HG03520 (cell line): ENCODE results near the gene RPL9.
A peak's percentile ranks its signal among the peaks of the same experiment; 100 is the strongest.
"Not testable (repeated sequence)": the region's sequence is repeated elsewhere in the genome, so short reads cannot be mapped to it uniquely, and the experiment has no call there.

Source experiments
- ATAC-seq: cut with Tn5 transposase; IDR thresholded peaks from one replicate; pipeline ENCODE4 v1.9.1; 2021; ENCODE audit warnings: mild to moderate bottlenecking, moderate library complexity; ENCODE audit not compliant: unreplicated experiment

RPL9 gene

DNA sequence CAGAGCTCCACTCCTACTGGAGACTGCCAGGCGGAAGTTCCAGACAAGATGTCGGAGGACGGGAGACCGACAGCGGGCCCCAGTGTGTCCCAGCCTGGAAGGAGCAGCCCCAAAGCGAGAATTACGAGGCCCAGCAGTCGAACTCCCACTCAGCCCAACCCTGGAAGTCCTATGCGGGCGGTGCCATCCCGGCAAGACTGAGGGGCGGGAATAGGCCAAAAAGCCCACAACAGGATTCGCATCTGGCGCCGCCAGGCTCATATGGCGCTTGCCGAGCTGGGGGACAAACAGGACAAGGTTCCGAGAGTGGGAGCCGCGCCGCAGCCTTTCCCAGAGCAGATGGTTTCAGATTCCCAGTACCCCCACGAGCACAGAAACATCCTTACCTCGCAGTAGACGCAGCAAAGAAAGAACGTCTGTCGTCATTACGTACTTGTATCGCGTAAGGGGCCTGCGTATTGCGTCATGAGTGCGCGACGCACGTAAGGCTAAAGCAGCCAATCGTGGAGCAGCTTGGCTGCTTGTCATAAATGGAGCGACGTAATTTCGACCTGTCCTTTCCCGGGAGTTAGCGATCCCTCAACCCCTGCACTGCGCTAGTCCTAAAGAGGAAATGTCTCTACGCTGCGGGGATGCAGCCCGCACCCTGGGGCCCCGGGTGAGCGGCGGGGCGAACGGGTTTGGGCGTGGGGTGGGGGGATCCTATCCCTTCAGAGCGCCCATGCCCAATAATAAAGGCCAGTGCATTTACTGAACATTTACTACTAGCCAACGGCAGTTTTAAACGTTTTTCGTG is at the start of gene RPL9, which contains the start of gene LIAS:
TSS of gene RPL9 (minus strand) at position 418 of the 796 bp plus-strand sequence. CDS start 483 bp downstream, outside the sequence.
TSS of gene LIAS (plus strand) at position 552 of the 796 bp plus-strand sequence. CDS start at position 614, 62 bp downstream.
- peak; percentile 86 for ATAC-seq

DNA sequence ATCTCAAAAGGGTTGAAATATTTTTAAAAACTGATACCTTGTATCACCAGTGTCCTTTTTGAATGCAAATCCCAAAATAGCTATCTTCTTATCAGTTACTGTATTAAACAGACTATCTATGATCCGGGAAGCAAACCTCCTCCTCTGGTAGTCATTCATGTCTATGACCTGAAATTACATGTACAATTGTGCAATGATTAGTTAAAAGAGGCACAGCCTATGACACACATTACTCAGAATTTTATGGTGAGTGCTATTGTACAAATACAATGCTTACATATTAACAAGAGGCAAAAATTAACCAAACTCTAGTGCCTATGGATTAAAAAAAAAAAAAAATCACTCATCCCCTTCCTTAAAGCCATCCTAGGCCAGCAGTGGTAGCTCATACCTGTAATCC is 46.9 kb upstream of the RPL9 start:
- ATAC-seq = no peak

DNA sequence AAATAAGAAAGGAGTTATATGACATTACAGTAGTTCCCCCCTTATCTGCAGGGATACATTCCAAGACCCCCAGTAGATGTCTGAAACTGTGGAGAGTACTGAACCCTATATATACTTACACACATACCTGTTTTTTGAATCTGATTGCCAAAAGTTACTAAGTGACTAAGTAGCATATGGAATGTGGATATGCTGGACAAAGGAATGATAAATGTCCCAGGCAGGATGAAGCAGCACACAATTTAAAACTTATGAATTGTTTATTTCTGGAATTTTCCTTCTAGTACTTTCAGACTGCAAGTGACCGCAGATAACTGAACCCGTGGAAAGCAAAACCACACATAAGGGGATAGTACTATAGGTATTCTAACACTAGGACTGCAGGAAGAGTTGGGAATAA is 45.8 kb upstream of the RPL9 start:
- ATAC-seq = no peak

DNA sequence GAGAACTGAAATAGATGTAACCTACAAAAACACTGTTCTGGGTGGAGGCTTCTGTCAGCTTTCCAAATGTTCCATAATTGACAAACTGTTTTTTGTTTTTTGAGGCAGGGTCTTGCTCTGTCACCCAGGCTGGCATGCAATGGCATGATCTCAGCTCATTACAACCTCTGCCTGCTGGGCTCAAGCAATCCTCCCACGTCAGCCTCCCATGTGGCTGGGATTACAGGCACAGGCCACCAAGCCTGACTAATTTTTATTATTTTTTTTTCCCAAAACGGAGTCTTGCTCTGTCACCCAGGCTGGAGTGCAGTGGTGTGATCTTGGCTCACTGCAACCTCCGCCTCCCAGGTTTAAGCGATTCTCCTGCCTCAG is 43.9 kb upstream of the RPL9 start:
- not testable (repeated sequence) for ATAC-seq

DNA sequence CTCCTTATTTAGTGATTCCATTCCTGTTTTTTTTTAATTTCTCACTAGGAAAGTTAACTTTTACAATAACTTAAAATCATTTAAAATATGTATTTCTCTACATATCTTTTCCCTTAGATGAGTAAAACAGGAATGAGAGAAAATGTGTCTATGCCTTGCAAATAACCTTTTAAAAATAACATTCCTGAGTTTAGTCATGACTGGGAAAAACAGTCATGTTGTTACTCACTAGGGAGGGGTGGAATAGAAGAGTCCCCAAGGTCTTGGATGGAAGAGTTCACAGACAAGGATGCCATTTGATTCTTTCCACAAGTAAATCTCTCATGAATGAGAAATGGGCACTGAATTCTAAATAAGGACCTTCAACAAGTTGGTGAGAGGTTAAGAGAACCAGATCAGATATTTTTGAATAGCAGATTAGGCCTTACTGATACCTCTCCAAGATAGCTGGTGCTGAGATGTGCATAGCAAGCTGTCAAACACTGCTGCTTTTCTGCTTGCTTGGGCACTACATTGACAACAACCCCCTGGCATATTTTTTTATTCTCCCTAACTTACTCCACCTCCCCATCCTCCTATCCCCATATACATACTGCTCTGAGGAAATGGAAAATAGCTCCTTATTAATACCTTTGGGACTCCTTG is 43.4 kb upstream of the RPL9 start:
- ATAC-seq = no peak

DNA sequence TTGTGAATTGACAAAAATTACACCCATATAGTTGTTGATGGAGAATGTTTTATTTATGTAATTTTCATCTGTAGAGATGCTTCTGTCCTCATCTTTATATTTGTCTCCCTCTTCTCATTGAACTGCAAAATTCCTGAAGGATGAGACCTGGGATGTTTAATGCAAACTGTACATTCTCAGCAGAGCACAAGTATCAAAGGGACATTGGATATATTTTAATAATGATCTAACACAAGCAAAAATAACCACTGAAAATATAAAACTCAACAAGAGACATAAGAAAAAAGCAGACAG is 40.0 kb upstream of the RPL9 start:
- no peak for ATAC-seq

DNA sequence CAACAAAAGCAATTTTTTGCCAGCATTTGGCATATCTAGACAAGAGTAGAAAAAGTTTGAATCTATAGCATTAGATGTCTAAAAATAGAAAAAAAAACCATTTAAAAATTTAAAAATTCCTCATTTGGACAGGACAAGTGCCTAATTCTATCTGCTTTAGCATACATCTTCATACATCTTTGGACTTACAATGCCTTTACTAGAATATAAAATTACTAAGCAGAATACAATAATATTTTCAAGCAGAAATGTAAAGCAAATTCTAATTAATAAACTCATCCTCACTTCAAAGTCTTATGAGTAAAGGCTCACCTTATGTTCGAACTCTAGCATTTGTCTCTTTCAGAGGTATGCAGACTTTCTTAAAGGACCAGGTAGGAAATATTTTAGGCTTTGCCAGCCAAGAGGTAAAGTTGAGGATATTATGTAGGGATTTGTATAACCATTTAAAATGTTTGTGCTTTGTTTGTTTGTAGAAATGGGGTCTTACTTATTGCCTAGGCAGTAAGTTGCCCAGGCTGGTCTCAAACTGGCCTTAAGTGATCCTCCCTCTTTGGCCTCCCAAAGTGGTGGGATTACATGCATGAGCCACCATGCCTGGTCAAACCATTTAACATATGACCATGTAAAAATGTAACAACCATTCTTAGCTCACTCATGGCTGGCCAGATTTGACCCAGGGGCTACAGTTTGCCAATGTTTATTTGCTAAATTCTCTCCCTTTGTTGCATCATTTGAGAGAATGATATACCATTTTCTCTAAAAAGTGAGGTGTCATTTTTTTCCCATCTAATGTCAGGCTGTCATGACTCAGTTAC is 39.4 kb upstream of the RPL9 start:
- ATAC-seq = no peak

DNA sequence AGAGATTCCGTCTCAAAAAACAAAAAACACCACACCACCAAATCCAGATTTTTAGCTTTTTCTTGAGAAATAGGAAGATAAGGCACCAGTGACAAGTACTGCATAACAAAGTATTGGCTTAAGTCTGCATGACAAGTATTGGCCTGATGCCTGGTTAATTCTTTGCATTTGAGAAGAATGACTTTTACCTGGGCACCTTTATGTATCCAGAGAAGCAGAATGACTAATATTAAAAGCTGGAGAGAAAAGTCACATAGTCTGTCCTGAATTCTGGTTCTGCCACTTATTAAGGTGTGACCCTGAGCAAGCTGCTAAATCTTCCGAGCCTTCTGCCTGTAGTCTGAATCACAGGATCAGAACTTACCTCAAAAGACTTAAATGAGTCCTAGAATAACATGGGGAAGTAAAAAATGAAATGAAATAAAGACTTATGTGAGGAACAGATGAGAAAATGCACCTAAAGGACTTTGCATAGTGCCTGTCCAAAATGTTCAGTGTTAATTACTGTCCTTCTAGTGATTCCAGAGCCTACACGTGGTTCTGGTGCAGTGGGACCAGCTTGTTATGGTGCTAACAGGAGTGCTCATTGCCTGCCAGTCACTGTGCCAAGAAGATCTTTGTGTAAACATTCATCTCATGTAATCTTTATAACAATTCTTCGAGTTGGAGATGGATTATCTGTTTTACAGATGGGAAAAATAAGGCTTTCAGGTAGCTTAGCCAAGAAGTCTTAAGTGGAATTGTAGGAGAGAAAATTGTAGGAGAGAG is 36.9 kb upstream of the RPL9 start:
- ATAC-seq = no peak

DNA sequence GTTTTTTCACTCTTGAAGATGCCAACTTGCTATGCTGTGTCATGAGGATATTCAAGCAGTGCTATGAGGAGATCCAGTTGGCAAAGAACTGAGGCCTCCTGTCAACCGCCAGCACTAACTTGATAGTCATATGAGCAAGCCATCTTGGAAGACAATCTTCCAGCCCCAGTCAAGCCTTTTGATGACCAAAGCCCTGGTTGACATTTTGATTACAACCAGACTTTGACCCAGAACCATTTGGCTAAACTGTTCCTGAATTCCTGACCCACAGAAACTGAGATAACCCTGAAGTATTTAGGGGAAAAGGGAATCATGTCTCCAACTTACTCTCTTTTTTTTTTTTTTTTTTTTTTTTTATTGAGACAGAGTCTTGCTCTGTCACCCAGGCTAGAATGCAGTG is 35.6 kb upstream of the RPL9 start:
- ATAC-seq = no peak

DNA sequence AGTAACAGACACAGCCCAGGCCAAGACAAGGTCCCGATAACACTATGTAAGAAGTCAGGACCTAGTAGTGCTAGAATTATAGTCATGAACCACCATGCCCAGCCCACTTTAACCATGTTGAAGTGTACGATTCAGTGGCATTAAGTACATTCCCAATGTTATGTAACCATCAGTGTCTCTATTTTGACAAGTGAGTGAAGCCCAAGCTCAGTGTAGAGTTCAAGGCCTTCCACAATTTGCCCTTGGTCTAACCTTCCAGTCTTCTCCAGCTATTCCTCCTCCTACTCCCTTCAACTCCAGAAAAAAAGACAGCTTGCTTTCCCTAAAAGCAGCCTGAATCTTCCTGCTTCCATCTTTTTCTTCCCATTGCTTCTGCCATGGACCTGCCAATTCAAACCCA is 31.6 kb upstream of the RPL9 start:
- ATAC-seq = no peak

DNA sequence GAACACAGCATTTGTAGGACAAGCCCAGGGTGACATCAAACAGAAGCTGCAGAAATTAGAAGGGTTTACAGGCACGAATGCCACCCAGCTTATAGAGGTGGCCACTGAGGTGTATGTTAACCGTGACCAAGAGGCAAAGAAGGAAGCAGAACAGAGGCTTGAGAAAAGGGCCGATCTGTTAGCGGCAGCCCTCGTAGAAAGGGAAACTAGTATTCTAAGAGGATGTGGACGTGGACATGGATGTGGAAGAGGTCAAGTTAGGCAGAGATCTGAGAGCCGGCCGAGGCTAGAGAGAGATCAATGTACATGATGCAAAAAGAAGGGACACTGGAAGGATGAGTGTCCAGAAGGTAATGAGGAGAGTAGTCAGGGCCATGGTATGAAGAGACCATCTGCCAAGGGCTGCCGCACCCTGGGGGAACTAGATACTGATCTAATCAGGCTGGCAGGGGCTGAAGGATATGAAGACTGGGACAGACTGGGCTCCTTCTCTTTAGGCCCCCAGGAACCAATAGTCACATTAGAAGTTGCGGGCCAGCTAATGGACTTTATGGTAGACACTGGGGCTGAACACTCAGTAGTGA is 27.6 kb upstream of the RPL9 start:
- ATAC-seq = no peak

DNA sequence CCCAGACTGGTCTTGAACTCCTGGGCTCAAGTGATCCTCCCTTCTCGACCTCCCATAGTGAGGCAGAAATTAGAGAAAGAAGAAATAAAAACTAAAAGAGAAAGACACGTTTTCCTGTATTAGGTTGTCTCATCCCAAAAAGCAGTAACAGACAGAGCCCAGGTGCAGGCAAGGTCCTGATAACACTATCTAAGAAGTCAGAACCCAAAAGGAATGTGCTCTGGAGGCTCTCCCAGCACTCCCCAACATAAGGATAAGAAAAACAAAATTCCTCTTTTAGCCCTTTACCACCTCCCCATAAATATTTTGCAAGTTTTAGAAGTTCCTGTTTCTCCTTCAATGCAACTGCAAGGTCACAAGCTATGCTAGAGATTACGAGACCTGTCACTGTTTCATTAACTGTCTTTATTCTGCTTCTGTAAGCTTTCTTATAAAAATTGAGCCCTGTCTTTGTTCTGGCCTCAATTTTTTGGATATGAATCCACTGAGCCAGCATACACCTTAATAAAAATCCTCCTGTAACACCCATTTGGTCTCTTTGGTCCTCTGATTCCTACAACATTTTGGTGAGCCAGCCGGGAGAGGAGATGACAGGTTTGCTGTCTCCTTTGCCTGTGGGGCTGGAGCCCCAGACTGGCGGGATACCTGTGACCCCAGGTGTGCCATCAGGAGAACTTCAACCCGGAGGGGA is 26.0 kb upstream of the RPL9 start:
- ATAC-seq = no peak

DNA sequence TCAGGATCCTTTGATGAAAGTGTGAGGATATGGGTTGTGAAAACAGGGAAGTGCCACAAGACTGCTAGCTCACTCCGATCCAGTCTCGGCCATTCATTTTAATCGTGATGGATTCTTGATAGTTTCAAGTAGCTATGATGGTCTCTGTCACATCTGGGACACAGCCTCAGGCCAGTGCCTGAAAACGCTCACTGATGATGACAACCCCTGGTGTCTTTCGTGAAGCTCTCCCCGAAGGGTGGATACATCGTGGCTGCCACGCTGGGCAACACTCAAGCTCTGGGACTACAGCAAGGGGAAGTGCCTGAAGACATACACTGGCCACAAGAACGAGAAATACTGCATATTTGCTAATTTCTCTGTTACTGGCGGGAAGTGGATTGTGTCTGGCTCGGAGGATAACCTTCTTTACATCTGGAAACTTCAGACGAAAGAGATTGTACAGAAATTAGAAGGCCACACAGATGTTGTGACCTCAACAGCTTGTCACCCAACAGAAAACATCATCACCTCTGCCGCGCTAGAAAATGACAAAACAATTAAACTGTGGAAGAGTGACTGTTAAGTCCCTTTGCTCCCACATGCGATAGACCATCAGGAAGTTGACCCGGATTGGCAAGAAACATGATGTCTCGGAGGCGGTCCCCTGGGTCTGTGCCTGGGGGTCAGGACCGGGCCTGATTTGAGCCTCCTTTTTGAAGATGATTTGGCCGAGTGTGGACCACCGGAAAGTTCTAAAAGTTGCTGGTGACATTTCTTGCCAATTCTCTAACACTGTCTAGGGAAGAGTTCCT is 22.4 kb upstream of the RPL9 start:
- ATAC-seq = no peak

DNA sequence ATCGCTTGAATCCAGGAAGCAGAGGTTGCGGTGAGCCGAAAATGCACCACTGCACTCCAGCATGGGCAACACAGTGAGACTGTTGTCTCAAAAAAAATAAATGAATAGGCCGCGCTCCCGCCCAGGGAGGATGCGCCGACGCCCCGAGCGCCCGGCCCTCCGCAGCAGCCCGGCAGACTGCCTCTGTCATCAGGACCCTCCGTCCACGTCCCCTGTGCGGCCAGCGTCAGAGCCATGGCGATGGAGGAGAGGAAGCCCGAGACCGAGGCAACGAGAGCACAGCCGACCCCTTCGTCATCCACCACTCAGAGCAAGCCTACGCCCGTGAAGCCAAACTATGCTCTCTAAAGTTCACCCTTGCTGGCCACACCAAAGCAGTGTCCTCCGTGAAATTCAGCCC is 21.5 kb upstream of the RPL9 start:
- ATAC-seq = no peak

DNA sequence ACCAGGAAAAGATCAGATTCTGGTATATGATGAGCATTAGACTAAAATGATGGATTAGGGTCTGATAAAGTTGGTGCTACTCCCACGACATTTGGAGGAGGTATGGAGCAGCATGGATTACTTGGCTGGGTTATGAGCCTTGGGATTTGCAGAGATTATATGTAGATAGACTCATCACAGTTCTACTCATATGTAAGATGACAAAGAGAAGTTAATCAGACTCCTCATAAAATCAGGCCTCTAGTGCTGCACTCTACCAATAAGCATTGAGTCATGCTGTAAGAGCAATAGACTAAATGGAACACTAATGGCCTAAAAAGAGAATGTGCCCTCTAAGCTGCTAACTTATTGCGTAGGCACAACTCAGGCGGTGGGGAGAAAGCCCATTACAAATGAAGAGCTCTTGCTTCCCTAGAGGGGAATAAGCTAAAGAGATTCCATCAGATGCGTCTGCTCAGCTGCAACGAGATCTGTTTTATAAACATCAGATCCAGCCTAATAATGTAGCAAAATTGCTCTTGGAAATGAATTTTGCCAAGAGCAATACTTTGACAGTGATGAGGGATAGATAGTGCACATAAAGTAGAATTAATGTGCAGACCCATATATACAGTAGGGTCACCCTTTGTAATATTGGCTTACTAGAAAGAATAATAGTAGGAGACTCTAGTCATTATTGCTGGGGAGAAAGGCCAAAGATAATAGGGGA is 17.6 kb upstream of the RPL9 start:
- no peak for ATAC-seq

DNA sequence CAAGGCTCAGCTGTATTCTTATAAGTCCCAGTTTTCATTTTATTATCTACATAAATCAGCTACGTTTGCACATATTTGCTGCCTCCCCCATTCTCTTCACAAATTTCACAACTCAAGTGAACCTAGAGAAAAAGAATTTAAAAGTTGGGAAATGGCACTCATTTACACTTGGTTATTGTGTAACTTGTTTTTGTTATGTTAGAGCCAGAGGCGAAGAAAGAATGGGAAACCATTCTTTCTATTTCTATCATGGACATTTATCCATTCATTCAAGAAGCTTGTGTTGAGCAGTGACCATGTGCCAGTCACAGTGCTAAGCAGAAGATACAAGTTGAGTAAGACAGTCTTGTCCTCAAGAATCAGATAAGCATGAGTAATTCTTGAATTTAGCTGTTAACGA is 13.7 kb upstream of the RPL9 start:
- ATAC-seq = no peak

DNA sequence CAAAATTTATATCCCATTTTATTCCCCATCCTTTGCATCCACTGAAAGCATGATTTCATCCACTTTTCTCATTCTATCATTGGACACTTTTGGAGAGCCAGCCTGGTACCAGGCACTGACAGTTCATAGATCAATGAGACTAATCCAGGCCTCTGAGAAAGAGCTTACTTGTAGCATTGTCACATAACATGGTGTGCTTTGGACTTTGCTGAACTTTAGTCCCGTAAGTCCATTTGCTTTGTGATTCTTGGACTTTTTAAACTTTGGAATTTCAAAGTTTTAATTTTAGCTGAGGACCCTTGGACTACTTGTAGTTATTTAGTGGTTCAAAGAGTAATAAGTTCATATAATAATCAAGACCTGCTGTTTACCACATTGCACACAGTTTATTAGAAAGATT is 11.7 kb upstream of the RPL9 start:
- ATAC-seq = no peak

DNA sequence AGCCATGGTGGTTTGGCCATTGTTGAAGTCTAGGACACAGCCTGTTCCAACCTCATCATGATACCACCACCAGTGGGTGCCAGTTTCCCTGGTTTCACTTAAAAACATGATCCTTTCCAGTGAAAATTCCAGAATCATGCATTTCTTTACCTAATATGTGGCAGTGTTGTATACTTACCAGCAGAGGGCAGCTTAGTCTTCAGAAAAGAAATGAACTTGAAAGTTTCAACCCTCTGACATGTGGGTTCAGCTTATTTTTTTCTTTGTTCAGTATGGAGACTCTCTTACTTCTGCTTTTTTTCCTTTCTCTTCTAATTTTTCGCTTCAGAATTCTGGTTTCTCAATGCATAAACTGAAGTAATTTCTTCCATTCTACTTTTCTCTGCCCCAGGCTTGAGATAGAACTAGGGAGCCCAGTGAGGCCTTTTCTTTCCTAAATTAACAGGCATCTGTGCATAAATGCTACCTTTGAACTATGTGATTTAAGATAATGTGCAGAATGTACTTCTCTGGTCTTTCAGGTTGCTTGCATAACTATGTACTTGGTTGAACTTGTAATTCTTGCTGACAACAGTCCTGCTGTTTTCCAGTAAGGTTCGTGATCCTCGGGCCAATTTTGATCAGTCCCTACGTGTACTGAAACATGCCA is 10.8 kb upstream of the RPL9 start:
- ATAC-seq = peak; percentile 67
